GM21367 (cell line): Measurements from ENCODE around the gene TRIM71.
A peak's percentile ranks its signal among the peaks of the same experiment; 100 is the strongest.
"Not testable (repeated sequence)": the region's sequence is repeated elsewhere in the genome, so short reads cannot be mapped to it uniquely, and the experiment has no call there.

Source experiments
- ATAC-seq: cut with Tn5 transposase; IDR thresholded peaks from one replicate; pipeline ENCODE4 v1.9.1; 2021; ENCODE audit not compliant: unreplicated experiment

The TRIM71 gene

GRCh38 chr3:32817558-32818228 lies at the start of gene TRIM71:
TSS of gene TRIM71 (plus strand) at chr3:32817997. CDS start at chr3:32818081, 84 bp downstream.
- ATAC-seq, result no peak

GRCh38 chr3:32778389-32778788 lies 39.4 kb upstream of the TRIM71 start:
- ATAC-seq, result no peak

DNA sequence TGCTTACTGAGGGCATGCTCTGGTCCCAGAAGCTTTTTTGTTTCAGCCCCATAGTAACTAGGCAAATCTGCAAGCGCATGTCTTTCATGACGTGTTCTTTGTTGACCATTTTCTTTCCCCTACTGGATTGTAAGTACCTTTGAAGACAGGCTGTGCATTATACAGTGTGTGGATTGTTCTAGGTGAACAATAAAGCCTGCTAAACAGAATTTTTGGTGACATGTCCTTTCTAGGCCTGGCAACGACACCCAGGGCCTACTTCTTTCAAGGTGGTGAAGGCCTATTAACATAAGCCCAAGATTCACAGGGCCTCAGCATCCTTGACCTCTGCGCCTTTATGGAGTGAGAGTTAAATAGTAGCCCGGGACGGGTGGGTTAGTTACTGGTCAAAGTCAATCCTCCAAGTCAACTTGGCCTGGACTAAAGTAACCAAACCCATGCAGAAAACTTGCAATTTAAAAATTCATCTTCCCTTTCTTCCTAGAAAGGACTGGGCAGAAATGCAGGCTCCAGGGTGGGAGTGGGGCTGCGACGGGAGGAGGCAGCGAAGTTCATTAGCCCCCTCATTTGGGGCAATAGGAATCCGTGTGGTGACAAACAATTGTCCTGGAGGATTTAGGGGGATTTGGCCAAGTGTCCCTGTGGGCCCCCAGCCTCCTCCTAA lies 37.6 kb upstream of the TRIM71 start:
- no peak for ATAC-seq

DNA sequence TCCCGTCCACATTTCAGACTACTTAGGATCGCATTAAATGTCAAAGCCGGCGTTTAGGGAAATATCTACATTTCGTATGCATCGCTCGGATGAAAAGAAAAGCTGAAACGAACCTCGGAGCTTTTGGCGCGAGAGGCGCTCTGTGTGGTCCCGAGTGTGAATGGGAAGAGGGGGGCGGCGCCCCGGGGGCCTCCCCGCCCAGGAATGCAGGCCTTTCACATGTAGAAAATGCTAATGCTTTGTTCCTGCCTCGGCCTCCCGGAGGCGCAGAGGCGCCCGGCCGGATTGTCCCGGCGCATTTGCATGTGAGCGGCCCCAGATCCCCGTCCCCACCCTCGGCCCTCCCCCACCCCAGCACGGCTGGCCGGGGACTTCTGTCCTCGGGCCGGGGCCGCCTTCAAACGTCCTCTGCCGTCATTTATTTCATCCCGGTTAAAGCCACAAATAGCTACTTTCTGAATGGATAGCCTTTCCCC lies 37.0 kb upstream of the TRIM71 start:
- peak; percentile 24 for ATAC-seq

GRCh38 chr3:32781211-32781968 lies 36.4 kb upstream of the TRIM71 start:
- ATAC-seq, result peak; percentile 93

DNA sequence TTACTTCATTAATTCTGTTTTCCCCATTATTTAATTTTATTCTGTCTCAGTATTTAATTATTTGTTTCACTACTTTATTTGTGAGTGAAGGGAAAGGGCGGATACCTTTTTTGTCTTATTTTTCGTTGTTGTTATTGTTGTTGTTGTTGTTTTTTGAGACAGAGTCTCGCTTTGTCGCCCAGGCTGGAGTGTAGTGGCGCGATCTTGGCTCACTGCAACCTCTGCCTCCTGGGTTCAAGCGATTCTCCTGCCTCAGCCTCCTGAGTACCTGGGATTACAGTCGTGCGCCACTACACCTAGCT lies 35.9 kb upstream of the TRIM71 start:
- not testable (repeated sequence) for ATAC-seq

DNA sequence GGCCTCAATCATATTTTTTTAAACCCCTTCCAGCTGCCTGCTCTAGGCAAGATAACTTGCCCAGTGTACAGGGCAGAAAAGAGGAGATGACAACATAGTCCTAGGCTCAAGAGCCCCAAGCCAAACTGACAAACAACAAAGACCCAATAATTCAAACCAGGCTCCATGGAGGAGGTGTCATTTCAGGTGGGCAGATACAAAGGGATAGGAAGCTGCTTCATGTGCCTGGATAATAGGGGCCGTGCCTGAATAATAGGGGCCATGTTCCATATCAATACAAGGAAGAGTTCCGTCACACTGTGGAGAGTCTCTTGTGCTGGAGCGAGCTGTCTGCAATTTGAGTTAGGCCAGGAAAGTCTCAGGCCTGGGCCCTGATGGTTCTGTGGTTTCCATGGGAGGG lies 35.4 kb upstream of the TRIM71 start:
- ATAC-seq, result no peak

DNA sequence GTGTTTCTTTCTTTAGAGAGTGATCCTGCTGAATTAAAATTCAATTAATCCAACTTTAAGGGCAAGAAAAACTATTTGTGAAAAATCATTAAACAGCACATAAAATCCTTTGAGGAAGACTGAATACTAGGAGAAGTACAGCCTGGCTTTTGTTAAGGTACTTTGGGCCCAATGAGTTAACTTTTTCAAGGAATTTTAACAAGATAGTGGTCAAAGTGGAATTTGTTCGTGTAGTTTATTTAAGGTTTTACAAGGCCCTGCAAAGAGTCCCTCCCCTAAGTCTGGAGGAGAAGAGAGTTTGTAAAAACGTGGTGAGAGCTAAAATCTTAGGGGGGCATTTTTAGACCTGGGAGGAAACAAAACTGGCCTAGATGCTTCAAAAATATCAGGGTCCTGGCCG lies 26.0 kb upstream of the TRIM71 start:
- ATAC-seq, result no peak

GRCh38 chr3:32794487-32795308 lies 23.1 kb upstream of the TRIM71 start:
- no peak for ATAC-seq

DNA sequence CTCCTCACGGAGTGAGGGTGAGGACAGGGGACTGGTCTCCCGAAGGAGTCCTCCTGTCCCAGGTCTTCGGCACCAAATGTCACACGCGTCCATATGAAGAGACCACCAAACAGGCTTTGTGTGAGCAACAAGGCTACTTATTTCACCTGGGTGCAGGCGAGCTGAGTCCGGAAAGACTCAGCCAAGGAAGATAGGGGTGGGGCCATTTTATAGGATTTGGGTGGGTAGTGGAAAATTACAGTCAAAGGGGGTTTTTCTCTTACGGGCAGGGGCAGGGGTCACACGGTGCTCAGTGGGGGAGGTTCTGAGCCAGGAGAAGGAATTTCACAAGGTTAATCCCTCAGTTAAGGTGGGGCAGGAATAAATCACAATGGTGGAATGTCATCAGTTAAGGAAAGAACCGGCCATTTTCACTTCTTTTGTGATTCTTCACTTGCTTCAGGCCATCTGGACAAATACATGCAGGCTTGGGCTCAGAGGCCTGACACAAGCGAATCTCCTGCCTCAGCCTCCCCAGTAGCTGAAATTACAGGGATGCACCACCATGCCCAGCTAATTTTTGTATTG lies 21.3 kb upstream of the TRIM71 start:
- not testable (repeated sequence) for ATAC-seq

DNA sequence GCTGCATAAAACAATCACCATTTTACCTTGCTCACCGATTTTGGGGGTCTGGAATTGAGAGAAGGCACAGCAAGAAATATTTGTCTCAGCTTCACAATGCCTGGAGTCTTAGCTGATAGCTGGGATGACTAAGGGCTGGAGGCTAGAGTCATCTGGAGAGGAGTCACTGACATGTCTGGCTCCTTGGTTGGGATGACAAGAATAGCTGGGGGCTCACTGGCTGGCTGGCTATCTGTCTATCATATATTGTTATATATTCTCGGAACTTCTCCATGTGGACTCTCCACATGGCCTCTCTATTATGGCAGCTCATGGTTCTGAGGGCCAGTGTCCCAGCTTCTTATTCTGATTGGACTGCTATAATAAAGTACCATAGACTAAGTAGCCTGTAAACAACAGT lies 20.0 kb upstream of the TRIM71 start:
- ATAC-seq, result no peak

DNA sequence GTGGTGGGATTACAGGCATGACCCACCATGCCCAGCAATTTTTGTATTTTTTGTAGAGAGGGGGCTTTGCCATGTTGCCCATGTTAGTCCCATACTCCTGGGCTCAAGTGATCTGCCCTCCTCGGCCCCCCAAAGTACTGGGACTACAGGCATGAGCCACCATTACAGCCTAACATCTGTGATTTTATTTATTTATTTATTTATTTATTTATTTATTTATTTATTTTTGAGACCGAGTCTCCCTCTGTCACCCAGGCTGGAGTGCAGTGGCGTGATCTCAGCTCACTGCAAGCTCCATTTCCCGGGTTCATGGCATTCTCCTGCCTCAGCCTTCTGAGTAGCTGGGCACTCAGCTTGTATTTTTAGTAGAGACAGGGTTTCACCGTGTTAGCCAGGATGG lies 16.4 kb upstream of the TRIM71 start:
- ATAC-seq, result not testable (repeated sequence)

DNA sequence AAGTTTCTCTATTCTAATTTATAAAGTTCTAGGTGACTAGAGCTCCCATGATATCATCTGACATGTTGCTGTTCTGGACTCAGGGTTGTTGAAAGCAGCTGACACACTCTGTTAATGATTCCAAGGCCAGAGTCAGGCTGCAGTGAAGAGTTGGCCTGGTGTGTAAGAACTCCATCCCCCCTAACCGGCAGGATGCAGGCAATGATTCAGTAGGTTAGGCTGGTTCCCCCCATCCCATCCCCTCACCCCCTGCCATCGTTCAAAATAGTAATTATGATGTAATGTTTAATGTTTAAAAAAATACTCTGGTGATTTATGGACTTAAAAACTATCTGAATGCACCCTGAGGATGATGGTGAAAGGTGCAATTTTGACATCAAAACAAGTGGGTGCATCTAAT lies 4.6 kb upstream of the TRIM71 start:
- ATAC-seq, result no peak

DNA sequence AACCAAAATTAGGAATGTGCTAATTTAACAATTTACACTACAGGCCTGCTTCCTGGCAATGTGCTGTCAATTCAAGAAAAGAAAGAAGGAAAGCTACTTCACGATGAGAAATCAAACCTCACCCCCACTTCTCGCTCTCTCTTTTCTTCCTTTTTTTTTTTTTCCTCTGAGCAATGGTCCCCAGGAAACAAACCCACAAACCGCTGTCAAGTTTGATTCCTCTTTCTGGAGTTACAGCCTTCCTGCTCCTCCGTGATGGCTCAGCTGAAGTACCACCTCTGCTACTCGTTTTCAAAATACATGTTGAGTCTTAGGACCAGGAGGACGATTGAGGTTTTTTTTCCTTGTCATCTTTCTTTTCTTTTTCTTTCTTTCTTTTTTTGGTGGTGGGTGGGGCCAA lies 3.4 kb upstream of the TRIM71 start:
- ATAC-seq, result no peak

DNA sequence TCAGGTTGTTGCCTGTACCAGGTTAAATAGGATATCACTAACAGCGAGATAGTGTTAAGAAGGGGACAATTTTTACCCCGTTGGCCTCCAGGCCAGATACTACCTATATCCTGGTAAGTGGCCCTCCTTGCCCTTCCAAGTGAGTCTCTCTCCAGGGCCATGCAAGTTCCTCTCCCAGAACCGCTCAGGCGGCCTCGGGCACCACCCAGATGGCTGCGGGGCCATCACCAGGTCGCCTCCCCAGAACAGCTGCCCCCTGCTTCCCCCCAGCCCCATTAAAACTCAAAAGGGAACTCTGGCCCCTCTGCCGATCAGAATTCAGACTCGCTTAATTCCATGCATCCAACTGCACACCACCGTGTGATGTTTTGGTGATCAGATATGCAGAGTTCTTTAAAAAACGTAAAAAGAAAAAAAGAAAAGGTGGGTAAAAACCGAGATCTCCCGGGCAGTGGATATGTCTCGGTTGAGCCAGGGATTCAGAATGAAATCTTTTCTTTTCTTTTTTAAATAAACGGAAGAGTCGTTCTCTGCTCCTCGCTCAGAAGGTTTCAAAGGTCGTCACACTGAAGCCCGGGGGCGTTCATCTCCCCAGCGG lies 1.9 kb upstream of the TRIM71 start:
- no peak for ATAC-seq

GRCh38 chr3:32816439-32817256 lies 1.1 kb upstream of the TRIM71 start:
- no peak for ATAC-seq

- ATAC-seq, result no peak
Observed at GRCh38 chr3:32817257-32817557, 590 bp upstream of the TRIM71 start.

- no peak for ATAC-seq
Observed at GRCh38 chr3:32818229-32818969, 602 bp downstream of the TRIM71 start.

GRCh38 chr3:32818970-32819511 lies 1.2 kb downstream of the TRIM71 start:
- no peak for ATAC-seq
